Endodermal cell (in vitro differentiated cells): ENCODE results near the gene TMEM170B. TPM values are rescaled to one million over a fixed set of nuclear protein-coding genes. Genes with fewer than 3 reads are reported as not detected.

Experiments
- DNase-seq: peaks from one replicate; pipeline ENCODE4 v3.0.0-alpha.2; 2017
- H3K27ac ChIP-seq: 2 replicates; pipeline ENCODE4 v1.5.1; 2013; ENCODE audit warnings: mild to moderate bottlenecking, low read depth, low read length, moderate library complexity
- H3K27me3 ChIP-seq: 2 replicates; pipeline ENCODE4 v1.6.1; 2013; ENCODE audit warnings: mild to moderate bottlenecking, low read length, moderate library complexity; ENCODE audit not compliant: insufficient read depth, control insufficient read depth, poor library complexity, severe bottlenecking
- H3K36me3 ChIP-seq: 2 replicates; pipeline ENCODE4 v1.7.0; 2013; ENCODE audit warnings: mild to moderate bottlenecking, low read length, moderate library complexity; ENCODE audit not compliant: control insufficient read depth, insufficient read depth
- H3K4me1 ChIP-seq: one replicate; pipeline ENCODE4 v1.7.0; 2013; ENCODE audit warnings: low read length; ENCODE audit not compliant: control insufficient read depth, insufficient read depth
- H3K4me3 ChIP-seq: 2 replicates; pipeline ENCODE4 v1.5.1; 2013; ENCODE audit warnings: mild to moderate bottlenecking, low read length, moderate library complexity
- H3K9ac ChIP-seq: 2 replicates; pipeline ENCODE4 v1.6.1; 2013; ENCODE audit warnings: mild to moderate bottlenecking, low read length, moderate library complexity; ENCODE audit not compliant: poor library complexity, severe bottlenecking; ENCODE audit errors: extremely low read depth
- H3K9me3 ChIP-seq: 2 replicates; pipeline ENCODE4 v1.6.1; 2013; ENCODE audit warnings: mild to moderate bottlenecking, low read length, moderate library complexity; ENCODE audit not compliant: control insufficient read depth
- H3K27ac Mint-ChIP-seq: 2 replicates; pipeline ENCODE4 v1.8.0; 2020; ENCODE audit warnings: mixed read lengths
- H3K27me3 Mint-ChIP-seq: 2 replicates; pipeline ENCODE4 v1.8.0; 2021; ENCODE audit warnings: mild to moderate bottlenecking, mixed read lengths; ENCODE audit not compliant: insufficient read depth
- H3K36me3 Mint-ChIP-seq: 2 replicates; pipeline ENCODE4 v1.8.0; 2020; ENCODE audit warnings: low read depth, mixed read lengths
- H3K4me1 Mint-ChIP-seq: 2 replicates; pipeline ENCODE4 v1.8.0; 2020; ENCODE audit warnings: mixed read lengths
- H3K4me3 Mint-ChIP-seq: 2 replicates; pipeline ENCODE4 v1.8.0; 2020; ENCODE audit warnings: mild to moderate bottlenecking, moderate library complexity, mixed read lengths
- H3K9me3 Mint-ChIP-seq: 2 replicates; pipeline ENCODE4 v1.8.0; 2020; ENCODE audit warnings: mild to moderate bottlenecking, mixed read lengths
- WGBS, 2 experiments: methylation state at CpG; one replicate each; pipeline versions ENCODE4 v1.1.5 to v1.1.7; 2013; ENCODE audit warnings: missing lambda C conversion rate in 2 of 2, mixed read lengths in 1 of 2; ENCODE audit not compliant: insufficient coverage in 1 of 2, insufficient read length in 1 of 2; 5-methylcytosine and 5-hydroxymethylcytosine counted together
- total RNA-seq, 2 donors: library from RNA; stranded (reverse); fragmentation: NEBNext Ultra II Directional in 1 of 2; extraction: Animal tissue kit (Norgen Biotek cat#: 25700) in 1 of 2; gene quantifications; 2 replicates in 1 of 2; 3 replicates in 1 of 2; pipeline ENCODE4 v1.2.1, GENCODE V29; 2021
- TF ChIP-seq, protein P1 (sequence below): fragments of 200-600 bp; sonication (generic); conservative IDR thresholded peaks from 2 replicates; pipeline ENCODE4 v1.5.0; 2021; ENCODE audit warnings: antibody characterized with exemption, mild to moderate bottlenecking

The TMEM170B gene
- total RNA-seq, 2 donors from 2014 or later = 2.3 to 5.3 TPM

DNA sequence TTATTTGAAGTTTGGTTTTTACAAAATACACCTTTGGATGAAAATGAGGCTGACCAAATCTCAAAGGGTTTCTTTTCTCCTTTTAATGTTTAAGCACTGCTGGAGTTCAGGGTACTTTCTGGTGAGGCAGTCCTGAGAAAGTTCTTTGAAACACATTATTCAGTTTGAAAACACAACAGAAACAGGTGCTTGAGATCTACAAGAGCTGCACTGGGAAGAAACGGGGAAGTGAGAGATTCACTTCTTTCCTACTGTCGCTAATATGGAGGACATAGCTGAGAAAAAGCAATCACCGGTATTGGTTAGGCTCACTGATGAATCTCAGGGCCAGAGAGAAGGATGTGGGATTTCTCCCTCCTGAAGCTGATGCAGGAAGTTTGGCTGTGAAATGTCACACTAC lies 22.9 kb upstream of the TMEM170B start:
- Mint-ChIP-seq H3K9me3 (peaks cover 7% of the 10 kb centered on the region), H3K36me3 (no peaks in the 10 kb centered on the region), H3K27me3 (no peaks in the 10 kb centered on the region), H3K4me3 (no peak overlapping the region), H3K4me1 (no peaks in the 10 kb centered on the region), H3K27ac (no peak overlapping the region)
- WGBS, 2 experiments = 67 to 73% methylated on average over 3 of the region's 3 CpGs
- Histone ChIP-seq H3K9me3 (no peaks in the 10 kb centered on the region), H3K36me3 (no peaks in the 10 kb centered on the region), H3K9ac (no peak overlapping the region), H3K4me1 (no peaks in the 10 kb centered on the region), H3K4me3 (no peak overlapping the region), H3K27ac (no peak overlapping the region), H3K27me3 (no peaks in the 10 kb centered on the region)
- DNase-seq = no peak
- TF ChIP-seq, protein P1, sequence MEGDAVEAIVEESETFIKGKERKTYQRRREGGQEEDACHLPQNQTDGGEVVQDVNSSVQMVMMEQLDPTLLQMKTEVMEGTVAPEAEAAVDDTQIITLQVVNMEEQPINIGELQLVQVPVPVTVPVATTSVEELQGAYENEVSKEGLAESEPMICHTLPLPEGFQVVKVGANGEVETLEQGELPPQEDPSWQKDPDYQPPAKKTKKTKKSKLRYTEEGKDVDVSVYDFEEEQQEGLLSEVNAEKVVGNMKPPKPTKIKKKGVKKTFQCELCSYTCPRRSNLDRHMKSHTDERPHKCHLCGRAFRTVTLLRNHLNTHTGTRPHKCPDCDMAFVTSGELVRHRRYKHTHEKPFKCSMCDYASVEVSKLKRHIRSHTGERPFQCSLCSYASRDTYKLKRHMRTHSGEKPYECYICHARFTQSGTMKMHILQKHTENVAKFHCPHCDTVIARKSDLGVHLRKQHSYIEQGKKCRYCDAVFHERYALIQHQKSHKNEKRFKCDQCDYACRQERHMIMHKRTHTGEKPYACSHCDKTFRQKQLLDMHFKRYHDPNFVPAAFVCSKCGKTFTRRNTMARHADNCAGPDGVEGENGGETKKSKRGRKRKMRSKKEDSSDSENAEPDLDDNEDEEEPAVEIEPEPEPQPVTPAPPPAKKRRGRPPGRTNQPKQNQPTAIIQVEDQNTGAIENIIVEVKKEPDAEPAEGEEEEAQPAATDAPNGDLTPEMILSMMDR = no peak

DNA sequence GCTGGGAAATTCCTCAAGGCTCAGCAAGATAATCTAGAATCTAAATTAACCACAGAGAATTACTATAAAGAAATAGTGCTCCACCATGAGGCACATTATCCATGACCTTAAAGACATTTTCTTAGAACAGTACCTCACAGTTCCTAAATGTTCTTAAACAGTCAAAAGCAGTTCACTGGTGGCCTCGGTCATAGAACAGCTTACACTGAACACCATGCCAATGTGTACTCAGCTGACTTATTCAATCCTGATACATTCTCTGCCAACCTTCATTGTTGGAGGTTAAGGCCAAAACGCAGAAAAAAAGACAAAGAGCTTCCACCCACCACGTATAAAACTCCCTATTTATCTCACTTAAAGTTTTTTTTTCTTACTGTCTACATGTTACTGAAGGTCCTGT lies 21.8 kb upstream of the TMEM170B start:
- WGBS, 2 experiments = 93 to 100% methylated on average over 1 to 3 of the region's 3 CpGs

DNA sequence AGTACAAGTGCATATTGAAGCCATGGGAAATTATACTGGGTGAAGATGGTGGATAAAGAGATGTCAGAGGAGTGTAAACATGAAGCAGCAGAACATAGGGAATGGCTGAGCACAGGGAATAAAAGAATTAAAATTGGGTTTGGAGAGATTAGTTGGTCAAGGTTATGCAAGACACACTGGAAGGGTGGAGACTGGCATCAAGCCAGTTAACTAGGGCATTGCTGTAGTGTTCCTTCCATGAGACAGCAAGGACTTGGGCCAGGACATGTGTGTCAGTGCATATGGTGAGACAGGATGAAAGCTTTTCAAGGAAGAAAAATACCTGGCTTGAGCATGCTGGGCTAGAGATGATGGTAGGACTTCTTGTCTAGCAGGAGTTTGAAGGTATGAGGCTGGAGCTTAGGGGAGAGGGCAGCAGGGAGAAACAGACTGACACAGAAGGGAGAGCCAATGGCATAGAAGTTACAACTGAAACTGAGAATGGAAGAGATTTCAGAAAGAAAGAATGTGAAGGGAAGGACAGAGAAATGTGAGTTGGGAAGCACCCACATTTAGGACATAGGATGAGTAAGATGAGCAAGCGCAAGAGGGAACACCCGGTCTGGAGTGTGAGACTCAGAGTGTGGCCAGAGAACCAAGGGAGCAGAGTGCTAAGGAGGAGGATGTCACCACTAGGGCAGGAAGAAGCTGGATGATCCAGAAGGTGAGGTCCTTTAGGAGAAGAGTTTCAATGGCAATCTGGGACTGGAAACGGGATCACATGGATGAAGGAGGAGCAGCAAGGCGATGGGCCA lies 14.5 kb upstream of the TMEM170B start:
- H3K4me3 ChIP-seq = no peak overlapping the region
- no peak overlapping the region for H3K27ac ChIP-seq
- no peaks in the 10 kb centered on the region for H3K36me3 ChIP-seq
- Mint-ChIP-seq H3K9me3 (peaks cover 4% of the 10 kb centered on the region), H3K4me3 (no peak overlapping the region), H3K27ac (no peak overlapping the region), H3K36me3 (no peaks in the 10 kb centered on the region), H3K27me3 (no peaks in the 10 kb centered on the region), H3K4me1 (no peaks in the 10 kb centered on the region)
- H3K4me1 ChIP-seq = no peaks in the 10 kb centered on the region
- H3K9me3 ChIP-seq = no peaks in the 10 kb centered on the region
- DNase-seq = no peak
- WGBS, 2 experiments = 96 to 97% methylated on average over 4 of the region's 4 CpGs
- no peaks in the 10 kb centered on the region for H3K27me3 ChIP-seq
- TF ChIP-seq, protein P1 = no peak
- H3K9ac ChIP-seq = no peak overlapping the region

More for the DNA sequence above, 21.8 kb upstream of the TMEM170B start:
- Histone ChIP-seq H3K36me3 (no peaks in the 10 kb centered on the region), H3K4me1 (no peaks in the 10 kb centered on the region), H3K9ac (no peak overlapping the region), H3K4me3 (no peak overlapping the region), H3K9me3 (no peaks in the 10 kb centered on the region), H3K27ac (no peak overlapping the region), H3K27me3 (no peaks in the 10 kb centered on the region)
- H3K27ac Mint-ChIP-seq = no peak overlapping the region
- no peak for DNase-seq
- H3K9me3 Mint-ChIP-seq = peaks cover 4% of the 10 kb centered on the region
- no peaks in the 10 kb centered on the region for H3K36me3 Mint-ChIP-seq
- H3K4me1 Mint-ChIP-seq = no peaks in the 10 kb centered on the region
- TF ChIP-seq, protein P1 = no peak
- H3K27me3 Mint-ChIP-seq = no peaks in the 10 kb centered on the region
- H3K4me3 Mint-ChIP-seq = no peak overlapping the region
